HUES48 (cell line): ENCODE measurements around the gene WDR18.

Source experiments
- H3K27ac ChIP-seq: one replicate; pipeline ENCODE4 v1.7.0; 2013; ENCODE audit warnings: low read depth, low read length, inconsistent platforms
- H3K27me3 ChIP-seq: 2 replicates; pipeline ENCODE4 v1.6.1; 2013; ENCODE audit warnings: mild to moderate bottlenecking, low read length; ENCODE audit not compliant: control insufficient read depth, insufficient read depth
- H3K36me3 ChIP-seq: 2 replicates; pipeline ENCODE4 v1.6.1; 2013; ENCODE audit warnings: low read length; ENCODE audit not compliant: control insufficient read depth, insufficient read depth
- H3K4me1 ChIP-seq: 2 replicates; pipeline ENCODE4 v1.6.1; 2013; ENCODE audit warnings: mild to moderate bottlenecking, low read length; ENCODE audit not compliant: control insufficient read depth, insufficient read depth
- H3K4me3 ChIP-seq: 2 replicates; pipeline ENCODE4 v1.5.1; 2013; ENCODE audit warnings: mild to moderate bottlenecking, low read depth, low read length
- H3K9ac ChIP-seq: 2 replicates; pipeline ENCODE4 v1.6.1; 2013; ENCODE audit warnings: mild to moderate bottlenecking, low read depth, low read length, moderate library complexity
- H3K9me3 ChIP-seq: 2 replicates; pipeline ENCODE4 v1.6.1; 2013; ENCODE audit warnings: low read length; ENCODE audit not compliant: control insufficient read depth, insufficient read depth

Gene WDR18

GRCh38 chr19:960020-960419, 24.1 kb upstream of the WDR18 start:
- H3K27ac ChIP-seq: no peak overlapping the region
- peaks cover 7% of the 10 kb centered on the region; the same call in 1 of the 2 replicates for H3K4me1 ChIP-seq
- H3K27me3 ChIP-seq: no peaks in the 10 kb centered on the region
- no peak overlapping the region for H3K9ac ChIP-seq
- peaks cover 25% of the 10 kb centered on the region for H3K36me3 ChIP-seq
- H3K4me3 ChIP-seq: no peak overlapping the region
- H3K9me3 ChIP-seq: 0 out of 2 replicates have a peak, but pooled peaks cover under 1% of the 10 kb centered on the region

- no peak overlapping the region for H3K4me3 ChIP-seq
- H3K27ac ChIP-seq: no peak overlapping the region
- peaks cover 7% of the 10 kb centered on the region; the same call in 1 of the 2 replicates for H3K4me1 ChIP-seq
- no peaks in the 10 kb centered on the region for H3K27me3 ChIP-seq
- H3K9me3 ChIP-seq: 0 out of 2 replicates have a peak, but pooled peaks cover 2% of the 10 kb centered on the region
- H3K36me3 ChIP-seq: peaks cover 30% of the 10 kb centered on the region
- H3K9ac ChIP-seq: no peak overlapping the region
Observed at GRCh38 chr19:960601-960938, 23.6 kb upstream of the WDR18 start.

- H3K4me1 ChIP-seq: no peaks in the 10 kb centered on the region
- no peak overlapping the region for H3K4me3 ChIP-seq
- H3K27ac ChIP-seq: no peak overlapping the region
- no peaks in the 10 kb centered on the region for H3K27me3 ChIP-seq
- H3K9ac ChIP-seq: no peak overlapping the region
- peaks cover 2% of the 10 kb centered on the region; the same call in 1 of the 2 replicates for H3K9me3 ChIP-seq
- peaks cover 37% of the 10 kb centered on the region for H3K36me3 ChIP-seq
Observed at GRCh38 chr19:961866-962620, 22.1 kb upstream of the WDR18 start.

GRCh38 chr19:962683-963400, 21.3 kb upstream of the WDR18 start:
- H3K9ac ChIP-seq: no peak overlapping the region
- peaks cover 41% of the 10 kb centered on the region for H3K36me3 ChIP-seq
- H3K27ac ChIP-seq: no peak overlapping the region
- peaks cover 2% of the 10 kb centered on the region; the same call in 1 of the 2 replicates for H3K9me3 ChIP-seq
- H3K27me3 ChIP-seq: no peaks in the 10 kb centered on the region
- H3K4me1 ChIP-seq: no peaks in the 10 kb centered on the region
- H3K4me3 ChIP-seq: no peak overlapping the region

- H3K4me3 ChIP-seq: no peak overlapping the region
- H3K27me3 ChIP-seq: no peaks in the 10 kb centered on the region
- H3K36me3 ChIP-seq: peaks cover 46% of the 10 kb centered on the region
- H3K9me3 ChIP-seq: peaks cover 2% of the 10 kb centered on the region; the same call in 1 of the 2 replicates
- no peak overlapping the region for H3K9ac ChIP-seq
- no peaks in the 10 kb centered on the region for H3K4me1 ChIP-seq
- H3K27ac ChIP-seq: no peak overlapping the region
Observed at GRCh38 chr19:963486-963951, 20.6 kb upstream of the WDR18 start.

GRCh38 chr19:964116-964520, 20.0 kb upstream of the WDR18 start:
- Histone ChIP-seq H3K9me3 (peaks cover 2% of the 10 kb centered on the region; the same call in 1 of the 2 replicates), H3K9ac (no peak overlapping the region), H3K36me3 (peaks cover 52% of the 10 kb centered on the region), H3K4me3 (no peak overlapping the region), H3K4me1 (no peaks in the 10 kb centered on the region), H3K27ac (no peak overlapping the region), H3K27me3 (no peaks in the 10 kb centered on the region)

GRCh38 chr19:964761-965694, 19.1 kb upstream of the WDR18 start:
- H3K36me3 ChIP-seq: peaks cover 53% of the 10 kb centered on the region
- no peak overlapping the region for H3K27ac ChIP-seq
- no peaks in the 10 kb centered on the region for H3K4me1 ChIP-seq
- H3K4me3 ChIP-seq: no peak overlapping the region
- H3K27me3 ChIP-seq: no peaks in the 10 kb centered on the region
- H3K9ac ChIP-seq: no peak overlapping the region
- H3K9me3 ChIP-seq: peaks cover 2% of the 10 kb centered on the region; the same call in 1 of the 2 replicates

GRCh38 chr19:966485-967088, 17.6 kb upstream of the WDR18 start:
- Histone ChIP-seq H3K4me3 (no peak overlapping the region), H3K27me3 (no peaks in the 10 kb centered on the region), H3K4me1 (no peaks in the 10 kb centered on the region), H3K9ac (no peak overlapping the region), H3K27ac (no peak overlapping the region), H3K36me3 (peaks cover 61% of the 10 kb centered on the region), H3K9me3 (peaks cover 7% of the 10 kb centered on the region)

- no peaks in the 10 kb centered on the region for H3K4me1 ChIP-seq
Observed at GRCh38 chr19:970695-971094, 13.4 kb upstream of the WDR18 start.

GRCh38 chr19:971795-972194, 12.3 kb upstream of the WDR18 start:
- Histone ChIP-seq H3K9me3 (peaks cover 4% of the 10 kb centered on the region), H3K27ac (no peak overlapping the region), H3K27me3 (no peaks in the 10 kb centered on the region), H3K9ac (no peak overlapping the region), H3K4me1 (no peaks in the 10 kb centered on the region), H3K4me3 (no peak overlapping the region), H3K36me3 (peaks cover 42% of the 10 kb centered on the region)

More at GRCh38 chr19:970695-971094, 13.4 kb upstream of the WDR18 start:
- Histone ChIP-seq H3K27me3 (no peaks in the 10 kb centered on the region), H3K36me3 (peaks cover 47% of the 10 kb centered on the region), H3K27ac (no peak overlapping the region), H3K4me3 (no peak overlapping the region), H3K9ac (no peak overlapping the region), H3K9me3 (peaks cover 4% of the 10 kb centered on the region)
